A673 (cell line): Measurements from ENCODE around the gene DCANP1. TPM values are rescaled to one million over a fixed set of nuclear protein-coding genes. Genes with fewer than 3 reads are reported as not detected.
A peak's percentile ranks its signal among the peaks of the same experiment; 100 is the strongest.

Experiments used
- BruUV-seq: library from RNA; stranded (reverse); fragments of 400-500 nt; replicated peaks from 2 replicates; lab custom pipeline; 2021; lab: Mats Ljungman, UMichigan
- CTCF ChIA-PET: fragments of 300-600 bp; sonication (Branson Sonifier 250); formaldehyde crosslinking; loops from one replicate; lab custom pipeline; 2022; ENCODE audit warnings: antibody characterized with exemption; lab: Charles Lee
- POLR2A ChIA-PET: fragments of 300-600 bp; sonication (Branson Sonifier 250); formaldehyde crosslinking; loops from one replicate; lab custom pipeline; 2022; ENCODE audit warnings: antibody characterized with exemption; ENCODE audit not compliant: low non-redundant PET; lab: Charles Lee
- DNase-seq: peaks from one replicate; pipeline ENCODE4 v3.0.0-alpha.2; 2015; ENCODE audit warnings: low spot score
- H3K27ac ChIP-seq: fragments of 200-600 bp; sonication (generic); 2 replicates; pipeline ENCODE4 v1.5.1; 2016; ENCODE audit warnings: mixed run types, low read depth, mild to moderate bottlenecking, mixed read lengths, antibody characterized with exemption, low read length; ENCODE audit not compliant: poor library complexity, severe bottlenecking
- H3K27me3 ChIP-seq: fragments of 200-600 bp; sonication (generic); replicated peaks from 2 replicates; pipeline ENCODE4 v1.6.1; 2017; ENCODE audit warnings: mixed run types, low read depth, mild to moderate bottlenecking, mixed read lengths, antibody characterized with exemption, low read length; ENCODE audit not compliant: insufficient read depth, poor library complexity
- H3K36me3 ChIP-seq: fragments of 200-600 bp; sonication (generic); 2 replicates; pipeline ENCODE4 v1.6.1; 2016; ENCODE audit warnings: mixed run types, mild to moderate bottlenecking, mixed read lengths, antibody characterized with exemption, low read length; ENCODE audit not compliant: insufficient read depth, poor library complexity, severe bottlenecking
- H3K4me1 ChIP-seq: fragments of 200-600 bp; sonication (generic); 2 replicates; pipeline ENCODE4 v1.6.1; 2017; ENCODE audit warnings: mixed run types, mild to moderate bottlenecking, mixed read lengths, antibody characterized with exemption, low read length; ENCODE audit not compliant: insufficient read depth, poor library complexity, severe bottlenecking
- H3K4me3 ChIP-seq: fragments of 200-600 bp; sonication (generic); 2 replicates; pipeline ENCODE4 v1.5.1; 2016; ENCODE audit warnings: low read depth, mixed run types, mild to moderate bottlenecking, mixed read lengths, low read length; ENCODE audit not compliant: poor library complexity, severe bottlenecking
- H3K9me3 ChIP-seq: fragments of 200-600 bp; sonication (generic); 2 replicates; pipeline ENCODE4 v1.6.1; 2016; ENCODE audit warnings: mixed run types, low read depth, mild to moderate bottlenecking, mixed read lengths, antibody characterized with exemption, low read length; ENCODE audit not compliant: poor library complexity, severe bottlenecking
- EZH2 ChIP-seq: fragments of 200-600 bp; sonication (generic); IDR thresholded peaks from 2 replicates; pipeline ENCODE4 v1.6.1; 2017; ENCODE audit warnings: borderline replicate concordance, low read depth, mild to moderate bottlenecking, mixed read lengths, antibody characterized with exemption, low read length; ENCODE audit not compliant: poor library complexity, severe bottlenecking
- intact Hi-C: fragments of 100-400 bp; cut with micrococcal nuclease; formaldehyde crosslinking; loops from one replicate; pipeline ENCODE4 v1.10.0; 2022; ENCODE audit not compliant: unreplicated experiment
- total RNA-seq: library from RNA; stranded (reverse); gene quantifications from 2 replicates; pipeline ENCODE4 v1.2.3, GENCODE V29; 2021
- TF ChIP-seq, protein P1 (sequence below): fragments of 300-800, 200-600 bp; sonication (generic); conservative IDR thresholded peaks from 2 replicates; pipeline ENCODE4 v1.5.1; 2017; ENCODE audit warnings: low read depth, mild to moderate bottlenecking, antibody characterized with exemption, low read length, moderate library complexity, mixed read lengths

DCANP1 gene
- total RNA-seq, 1 experiment from 2014 or later: not detected

DNA sequence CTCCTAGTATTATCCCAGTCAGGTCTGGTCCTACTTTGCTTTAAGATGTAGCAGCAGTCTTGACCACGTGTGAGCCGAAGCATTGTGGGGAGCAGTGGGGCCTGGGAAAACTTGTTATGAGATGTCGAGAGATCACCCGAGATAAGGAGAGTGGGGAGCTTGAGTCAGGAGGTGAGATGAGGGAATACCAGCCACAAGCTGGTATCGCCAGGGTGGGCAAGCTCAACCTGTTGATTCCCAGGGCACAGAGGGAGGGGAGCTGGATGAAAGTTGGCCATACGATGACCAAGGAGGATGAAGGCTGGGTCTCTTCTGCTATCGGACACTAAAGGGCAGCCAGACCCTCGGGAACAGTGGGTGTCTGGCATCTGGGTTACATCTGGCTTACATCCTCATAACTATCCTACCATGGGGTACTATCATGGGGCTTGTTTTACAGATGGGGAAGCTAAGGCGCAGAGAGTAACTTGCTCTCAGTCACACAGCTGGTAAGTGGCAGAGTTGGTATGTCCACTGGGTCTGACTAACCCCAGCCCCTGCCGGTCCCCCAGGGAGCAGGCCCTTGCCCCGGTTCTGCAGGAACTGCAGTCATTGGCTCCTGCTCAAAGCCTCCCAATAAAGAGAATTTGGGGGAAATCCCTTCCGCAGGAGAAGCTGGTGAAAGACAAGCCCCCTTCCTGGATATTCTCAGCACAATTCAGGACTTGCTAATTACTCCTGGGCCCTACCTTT, 18.4 kb upstream of the DCANP1 start:
- H3K27me3 ChIP-seq: peaks cover 43% of the 10 kb centered on the region
- no peak overlapping the region for H3K4me3 ChIP-seq
- H3K4me1 ChIP-seq: no peaks in the 10 kb centered on the region
- intact Hi-C loops: loop anchor here (1.0 kb wide), 1 partner anchor 86 kb away; no protein-coding TSS in a partner anchor
- no peak for DNase-seq
- no TSS peak for BruUV-seq
- POLR2A ChIA-PET: no interaction called here
- no peaks in the 10 kb centered on the region for H3K36me3 ChIP-seq
- no peak overlapping the region for H3K27ac ChIP-seq
- TF ChIP-seq, protein P1, sequence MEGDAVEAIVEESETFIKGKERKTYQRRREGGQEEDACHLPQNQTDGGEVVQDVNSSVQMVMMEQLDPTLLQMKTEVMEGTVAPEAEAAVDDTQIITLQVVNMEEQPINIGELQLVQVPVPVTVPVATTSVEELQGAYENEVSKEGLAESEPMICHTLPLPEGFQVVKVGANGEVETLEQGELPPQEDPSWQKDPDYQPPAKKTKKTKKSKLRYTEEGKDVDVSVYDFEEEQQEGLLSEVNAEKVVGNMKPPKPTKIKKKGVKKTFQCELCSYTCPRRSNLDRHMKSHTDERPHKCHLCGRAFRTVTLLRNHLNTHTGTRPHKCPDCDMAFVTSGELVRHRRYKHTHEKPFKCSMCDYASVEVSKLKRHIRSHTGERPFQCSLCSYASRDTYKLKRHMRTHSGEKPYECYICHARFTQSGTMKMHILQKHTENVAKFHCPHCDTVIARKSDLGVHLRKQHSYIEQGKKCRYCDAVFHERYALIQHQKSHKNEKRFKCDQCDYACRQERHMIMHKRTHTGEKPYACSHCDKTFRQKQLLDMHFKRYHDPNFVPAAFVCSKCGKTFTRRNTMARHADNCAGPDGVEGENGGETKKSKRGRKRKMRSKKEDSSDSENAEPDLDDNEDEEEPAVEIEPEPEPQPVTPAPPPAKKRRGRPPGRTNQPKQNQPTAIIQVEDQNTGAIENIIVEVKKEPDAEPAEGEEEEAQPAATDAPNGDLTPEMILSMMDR: no peak
- TF ChIP-seq EZH2: no peak
- no peaks in the 10 kb centered on the region for H3K9me3 ChIP-seq
- CTCF ChIA-PET: interaction anchor here (0.7 to 6.5 kb wide), 7 partner anchors 9 to 496 kb away, joined by 3 to 99 read pairs (median 8); no protein-coding TSS in a partner anchor

DNA sequence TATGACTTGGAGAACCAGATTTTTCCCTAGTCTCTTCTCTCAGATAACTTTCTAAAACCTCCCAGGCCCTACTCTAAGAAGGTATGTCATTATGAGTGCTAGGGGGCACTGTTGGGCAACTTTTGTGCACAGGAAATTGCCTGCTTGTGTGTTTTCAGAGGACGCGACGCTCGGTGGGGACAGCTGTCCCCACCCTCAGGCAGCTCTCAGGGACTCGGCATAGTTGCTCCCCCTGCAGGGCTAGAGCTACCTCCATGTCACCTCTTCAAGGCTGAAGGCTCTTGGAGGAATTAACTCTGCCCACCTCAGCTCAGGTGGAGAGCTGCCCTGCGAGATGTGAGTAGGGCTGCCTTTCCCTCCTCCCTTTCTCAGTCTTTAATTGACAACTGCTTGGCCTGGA, 15.2 kb upstream of the DCANP1 start:
- peaks cover 33% of the 10 kb centered on the region for H3K27me3 ChIP-seq
- peak; percentile 87 for DNase-seq
- intact Hi-C loops: loop anchor here (1.0 to 5.0 kb wide), 3 partner anchors 267 to 750 kb away; no protein-coding TSS in a partner anchor
- ChIA-PET POLR2A (no interaction called here), CTCF (interaction anchor here (0.7 to 6.5 kb wide), 7 partner anchors 78 to 368 kb away, joined by 3 to 99 read pairs (median 4); no protein-coding TSS in a partner anchor)
- TF ChIP-seq, protein P1: peak; percentile 75
- no peak for TF ChIP-seq EZH2
- H3K9me3 ChIP-seq: no peaks in the 10 kb centered on the region
- H3K4me1 ChIP-seq: no peaks in the 10 kb centered on the region
- no peaks in the 10 kb centered on the region for H3K36me3 ChIP-seq
- H3K4me3 ChIP-seq: no peak overlapping the region
- H3K27ac ChIP-seq: no peak overlapping the region
- BruUV-seq: no TSS peak

DNA sequence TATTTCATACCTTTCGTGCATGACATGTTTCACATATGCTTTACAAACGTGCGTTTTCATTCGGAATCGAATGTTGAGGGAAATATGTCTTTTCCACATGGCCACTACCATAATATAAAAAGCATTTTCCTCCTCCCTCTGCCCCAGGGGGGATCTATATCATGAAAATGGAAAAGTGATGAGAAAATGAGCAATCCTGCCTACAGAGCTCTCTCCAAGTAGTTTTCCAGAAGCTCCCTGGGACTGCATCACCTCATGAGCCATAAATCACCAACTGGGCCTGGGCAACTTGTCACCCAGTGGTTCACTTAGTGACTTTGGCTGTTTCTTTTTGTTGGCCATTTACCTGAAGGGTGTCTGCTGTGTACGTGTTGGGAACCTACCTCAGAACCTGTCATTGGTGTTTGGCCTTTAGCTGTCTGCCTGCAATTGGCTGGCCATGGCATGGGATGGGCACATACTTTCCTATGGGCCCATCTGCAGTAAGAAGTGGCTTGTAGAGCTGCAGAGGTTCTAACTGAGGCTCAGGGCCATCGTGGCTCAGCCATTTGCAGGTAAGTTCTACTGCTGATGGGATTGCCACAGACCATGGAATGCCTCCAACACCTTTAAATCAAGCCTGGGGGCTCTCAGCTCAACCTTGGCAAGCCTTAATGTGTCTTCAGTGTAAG, 14.5 kb upstream of the DCANP1 start:
- intact Hi-C loops: loop anchor here (1.0 to 5.0 kb wide), 3 partner anchors 268 to 751 kb away; no protein-coding TSS in a partner anchor

More for the DNA sequence above, 14.5 kb upstream of the DCANP1 start:
- POLR2A ChIA-PET: no interaction called here
- Histone ChIP-seq H3K9me3 (no peaks in the 10 kb centered on the region), H3K4me1 (no peaks in the 10 kb centered on the region), H3K27me3 (peaks cover 33% of the 10 kb centered on the region), H3K27ac (no peak overlapping the region), H3K4me3 (no peak overlapping the region), H3K36me3 (no peaks in the 10 kb centered on the region)
- no peak for DNase-seq
- no TSS peak for BruUV-seq
- TF ChIP-seq EZH2: no peak
- TF ChIP-seq, protein P1: no peak
- CTCF ChIA-PET: interaction anchor here (0.8 to 6.5 kb wide), 5 partner anchors 90 to 367 kb away, joined by 3 to 99 read pairs (median 4); no protein-coding TSS in a partner anchor
